GM21381 (cell line): ENCODE results near the gene EMSY.

Experiments
- ATAC-seq: cut with Tn5 transposase; IDR thresholded peaks from one replicate; pipeline ENCODE4 v1.9.1; 2021; ENCODE audit warnings: mild to moderate bottlenecking, moderate library complexity; ENCODE audit not compliant: unreplicated experiment

Gene EMSY

GRCh38 chr11:76453248-76453647 is 8.4 kb downstream of the EMSY start:
- no peak for ATAC-seq

DNA sequence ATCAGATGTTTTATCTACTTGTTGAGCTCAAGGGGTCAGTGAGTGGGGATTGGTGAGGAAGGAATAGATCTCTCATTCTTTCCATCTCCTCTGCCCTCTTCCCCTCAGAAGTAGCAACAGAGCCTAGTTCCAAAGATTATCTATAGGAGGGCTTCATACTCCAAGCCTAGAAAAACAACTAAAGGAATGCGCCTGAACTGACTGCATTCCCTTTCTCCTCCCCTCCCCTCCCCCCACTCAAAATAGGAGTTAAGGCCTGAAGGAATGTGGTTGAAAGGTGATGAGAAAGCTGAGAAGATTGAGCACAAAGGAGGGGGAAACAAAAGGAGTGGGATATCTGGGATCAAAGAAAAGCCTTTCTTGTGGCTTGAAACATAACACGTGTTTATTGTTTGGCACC is 10.5 kb downstream of the EMSY start:
- ATAC-seq, result no peak

GRCh38 chr11:76455931-76456330 is 11.1 kb downstream of the EMSY start:
- no peak for ATAC-seq

- ATAC-seq, result no peak
These were observed 11.8 kb downstream of the EMSY start for GRCh38 chr11:76456571-76456970.

GRCh38 chr11:76459299-76459698 is 14.5 kb downstream of the EMSY start:
- ATAC-seq, result no peak

DNA sequence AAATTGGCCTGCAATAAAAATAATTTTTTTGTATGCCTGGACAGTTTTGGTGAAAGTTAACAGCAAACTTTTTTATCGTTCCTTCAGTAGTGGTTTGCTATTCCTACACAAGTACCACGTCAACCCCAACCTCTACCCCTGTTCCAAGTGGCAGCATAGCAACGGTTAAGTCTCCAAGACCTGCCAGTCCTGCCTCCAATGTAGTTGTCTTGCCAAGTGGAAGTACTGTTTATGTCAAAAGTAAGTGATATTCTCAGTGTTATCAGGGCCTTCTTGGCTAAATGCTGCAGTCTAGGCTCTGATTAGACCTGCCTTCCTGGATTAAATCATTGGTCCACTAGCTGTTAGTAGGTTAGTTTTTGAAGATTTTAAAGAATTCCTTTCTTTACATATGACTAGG is 15.0 kb downstream of the EMSY start:
- ATAC-seq, result no peak

DNA sequence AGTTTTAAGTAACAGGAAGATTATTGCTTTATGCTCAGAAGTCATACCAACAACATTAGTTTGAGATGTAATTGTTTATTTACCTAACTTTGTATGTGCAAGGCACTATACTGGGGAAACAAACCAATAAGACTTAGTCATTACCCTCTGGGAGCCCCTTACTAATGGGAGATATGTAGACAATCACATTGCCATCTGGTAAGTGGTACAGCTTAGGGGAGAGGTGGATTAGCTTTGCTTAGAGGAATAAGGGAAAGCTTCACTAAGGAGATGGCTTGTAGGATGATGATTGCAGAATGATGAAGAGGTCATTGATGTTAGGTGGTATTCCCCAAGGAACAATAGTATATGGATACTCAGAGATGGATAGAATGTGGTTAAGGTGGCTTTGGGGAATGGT is 17.5 kb downstream of the EMSY start:
- ATAC-seq, result no peak

GRCh38 chr11:76465701-76466100 is 20.9 kb downstream of the EMSY start:
- no peak for ATAC-seq

GRCh38 chr11:76466666-76467065 is 21.8 kb downstream of the EMSY start:
- no peak for ATAC-seq

GRCh38 chr11:76469141-76469540 is 24.3 kb downstream of the EMSY start:
- no peak for ATAC-seq

DNA sequence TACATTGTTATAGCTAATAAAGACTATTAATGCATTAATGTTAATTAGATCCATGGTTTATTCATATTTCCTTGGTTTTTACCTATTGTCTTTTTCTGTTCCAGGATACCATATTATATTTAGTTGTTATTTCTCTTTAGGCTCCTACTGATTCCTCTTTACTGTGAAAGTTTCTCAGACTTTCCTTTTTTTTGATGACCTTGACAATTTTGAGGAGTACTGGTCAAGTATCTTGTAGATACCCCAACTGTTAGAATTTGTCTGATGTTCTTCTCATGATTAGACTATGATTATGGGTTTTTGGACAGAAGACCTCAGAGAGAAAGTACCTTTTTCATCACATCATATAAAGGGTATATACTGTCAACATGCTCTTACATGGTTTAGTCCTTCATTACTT is 26.6 kb downstream of the EMSY start:
- no peak for ATAC-seq

DNA sequence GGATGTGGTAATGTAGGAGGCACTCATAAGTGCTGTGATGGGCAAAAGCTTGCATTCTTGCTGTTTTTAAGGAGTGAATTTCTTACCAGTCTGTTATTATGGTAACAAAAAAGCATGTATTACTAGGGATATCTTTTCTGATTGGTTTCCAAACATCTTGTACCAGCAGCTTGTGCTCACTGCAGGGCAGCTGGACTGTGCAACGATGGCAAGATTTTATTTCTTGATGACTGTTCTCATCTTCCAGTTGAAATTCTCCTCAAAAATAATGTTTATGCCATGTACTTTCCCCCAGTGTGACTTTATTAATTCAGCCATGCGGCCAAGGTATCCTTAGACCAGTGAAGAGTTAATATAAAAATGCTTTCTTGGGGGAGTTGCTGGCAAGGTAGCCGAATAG is 35.4 kb downstream of the EMSY start:
- ATAC-seq, result no peak

GRCh38 chr11:76491644-76492043 is 46.8 kb downstream of the EMSY start:
- no peak for ATAC-seq

DNA sequence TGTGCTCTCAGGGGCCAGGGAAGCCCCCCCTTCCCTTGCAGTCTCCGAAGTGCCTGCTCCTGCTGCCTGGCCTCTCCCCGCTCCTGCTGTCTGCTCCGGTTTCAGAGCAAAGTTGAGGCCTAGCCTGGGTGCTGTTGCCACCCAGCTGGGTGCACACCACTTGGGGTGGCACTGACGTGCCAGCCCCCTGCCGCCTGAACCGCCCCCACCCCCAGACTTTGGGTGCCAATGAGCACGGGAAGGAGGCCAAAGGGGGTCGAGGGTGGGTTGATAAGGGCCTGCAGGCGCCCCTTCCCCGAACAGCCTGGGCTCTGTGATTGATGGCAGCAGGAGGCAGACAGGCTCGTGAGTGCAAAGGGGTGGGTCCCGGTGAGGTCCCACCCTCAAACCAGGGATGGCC is 48.2 kb downstream of the EMSY start:
- no peak for ATAC-seq

GRCh38 chr11:76493626-76494539 is 49.1 kb downstream of the EMSY start:
- no peak for ATAC-seq

DNA sequence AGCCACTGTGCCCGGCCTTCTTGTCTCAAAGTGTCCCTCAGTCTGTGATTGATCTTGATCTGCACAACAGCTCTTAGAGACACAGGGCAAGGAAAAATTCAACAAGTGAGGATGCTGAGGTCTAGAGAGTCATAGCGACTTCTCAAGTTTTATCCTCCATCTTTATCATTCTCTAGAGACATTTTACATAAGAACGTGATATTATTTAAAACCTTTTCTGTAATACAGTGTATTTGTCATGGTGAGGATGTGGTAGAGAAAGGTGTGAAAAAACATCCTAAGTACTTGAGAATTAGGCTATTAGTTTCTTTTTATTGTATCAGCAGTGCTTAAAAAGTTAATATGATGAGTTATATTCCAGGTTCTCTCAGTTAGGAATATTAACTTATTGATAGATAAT is 50.2 kb downstream of the EMSY start:
- ATAC-seq, result no peak

- ATAC-seq, result no peak
These were observed 51.4 kb downstream of the EMSY start for GRCh38 chr11:76496174-76496573.

DNA sequence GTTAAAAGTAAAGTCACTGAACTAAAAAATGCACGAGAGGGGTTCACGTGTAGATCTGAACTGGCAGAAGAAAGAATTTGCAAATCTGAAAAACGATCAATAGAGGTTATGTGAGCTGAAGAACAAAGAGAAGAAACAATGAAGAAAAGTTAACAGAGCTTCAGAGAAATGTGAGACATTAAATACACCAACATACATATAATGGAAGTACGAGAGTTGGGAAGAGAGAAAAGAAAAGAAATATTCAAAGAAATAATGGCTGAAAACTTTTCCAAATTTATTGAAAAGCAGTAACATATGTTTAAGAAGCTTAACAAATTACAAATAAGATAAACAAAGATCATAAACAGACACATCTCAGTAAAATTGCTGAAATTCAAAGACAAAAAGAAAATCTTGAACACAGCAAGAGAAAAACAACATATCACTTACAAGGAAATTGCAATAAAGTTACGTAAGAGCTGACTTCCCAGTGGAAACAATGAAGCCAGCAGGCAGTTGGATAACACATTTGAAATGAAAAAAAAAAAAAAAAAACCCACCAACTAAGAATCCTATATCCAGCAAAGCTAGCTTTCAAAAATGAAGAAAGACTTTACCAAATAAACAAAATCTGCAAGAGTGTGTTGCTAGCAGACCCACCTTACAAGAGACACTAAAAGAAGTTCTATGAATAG is 56.8 kb downstream of the EMSY start:
- ATAC-seq, result no peak

GRCh38 chr11:76506833-76507232 is 62.0 kb downstream of the EMSY start:
- no peak for ATAC-seq

DNA sequence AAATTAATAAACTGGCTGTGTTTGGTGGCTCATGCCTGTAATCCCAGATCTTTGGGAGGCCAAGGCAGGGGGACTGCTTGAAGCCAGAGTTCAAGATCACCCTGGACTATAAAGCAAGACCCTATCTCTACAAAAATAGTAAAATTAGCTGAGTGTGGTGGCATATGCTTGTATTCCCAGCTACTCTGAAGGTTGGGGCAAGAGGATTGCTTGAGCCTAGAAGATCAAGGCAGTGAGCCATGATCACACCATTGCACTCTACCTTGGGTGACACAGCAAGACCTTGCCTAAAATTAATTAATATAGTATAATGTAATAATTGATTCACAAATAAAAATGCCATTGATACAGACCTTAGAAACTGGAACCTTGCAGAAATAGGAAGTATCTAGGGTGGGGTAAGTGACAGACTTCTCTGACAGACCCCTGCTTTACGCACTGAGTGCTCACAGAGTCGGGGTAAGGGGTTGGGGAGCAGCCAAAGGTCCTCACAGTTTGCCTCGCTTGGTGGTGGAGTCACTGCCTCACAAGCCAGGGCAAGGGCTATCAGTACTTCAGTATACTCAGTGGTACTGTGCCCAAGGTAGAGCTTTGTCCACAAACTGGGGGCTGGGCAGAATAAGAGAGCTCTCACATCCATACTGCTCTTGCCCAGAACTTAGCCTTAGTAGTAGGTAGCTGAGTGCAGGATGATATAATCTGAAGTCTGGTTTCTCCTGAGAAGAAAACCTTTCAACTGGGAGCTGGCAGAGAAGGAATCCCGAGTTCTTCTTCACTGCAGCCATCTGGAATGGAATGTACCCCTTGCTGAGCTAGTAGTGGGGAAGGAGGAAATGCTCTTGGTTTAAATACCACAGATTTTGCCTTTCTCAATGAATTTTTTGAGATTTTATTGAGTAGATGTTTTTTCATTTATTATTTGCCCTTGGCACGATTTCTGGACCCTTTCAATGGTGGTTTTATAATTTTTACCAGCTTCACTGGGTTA is 65.5 kb downstream of the EMSY start:
- no peak for ATAC-seq
